GM19438 (cell line): ENCODE results near the gene SMAD5.

Experiments used
- ATAC-seq: cut with Tn5 transposase; IDR thresholded peaks from one replicate; pipeline ENCODE4 v1.9.1; 2021; ENCODE audit warnings: low read depth; ENCODE audit not compliant: unreplicated experiment

SMAD5 gene

DNA sequence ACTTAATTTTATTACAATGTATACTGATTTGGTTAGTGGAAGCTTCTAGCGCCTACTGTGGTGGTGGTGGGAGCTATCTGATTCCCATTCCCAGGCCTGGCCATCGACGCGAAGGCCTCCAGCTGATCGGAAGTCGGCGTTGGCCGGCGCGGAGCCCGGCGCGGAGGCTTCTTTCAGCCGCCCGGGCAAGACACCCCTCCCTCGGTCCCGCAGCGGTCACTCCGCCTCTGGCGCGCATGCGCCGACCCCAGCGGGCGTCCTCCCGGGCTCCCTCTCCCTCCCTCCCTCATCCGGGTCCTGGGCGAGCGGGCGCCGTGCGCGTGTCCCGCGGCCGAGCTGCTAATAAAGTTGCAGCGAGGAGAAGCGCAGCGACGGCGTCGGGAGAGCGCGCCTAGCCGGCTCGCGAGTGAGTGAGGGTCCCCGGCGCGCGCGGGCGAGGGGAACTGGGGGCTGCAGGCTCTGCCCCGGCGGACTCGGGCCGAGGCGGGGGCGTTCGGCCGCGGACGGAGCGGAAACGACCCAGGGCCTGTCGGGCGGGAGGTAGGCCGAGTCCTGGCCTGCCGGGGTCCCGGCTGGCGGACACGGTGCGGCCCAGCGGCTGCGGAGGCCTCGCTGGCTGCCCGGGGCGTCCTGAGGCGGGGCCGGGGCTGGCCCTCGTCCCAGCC lies at the start of gene SMAD5:
Gene SMAD5 (plus strand): TSS at position 289 of the 665 bp plus-strand sequence. CDS start 20,916 bp downstream, outside the sequence.
- peak; percentile 91 for ATAC-seq

DNA sequence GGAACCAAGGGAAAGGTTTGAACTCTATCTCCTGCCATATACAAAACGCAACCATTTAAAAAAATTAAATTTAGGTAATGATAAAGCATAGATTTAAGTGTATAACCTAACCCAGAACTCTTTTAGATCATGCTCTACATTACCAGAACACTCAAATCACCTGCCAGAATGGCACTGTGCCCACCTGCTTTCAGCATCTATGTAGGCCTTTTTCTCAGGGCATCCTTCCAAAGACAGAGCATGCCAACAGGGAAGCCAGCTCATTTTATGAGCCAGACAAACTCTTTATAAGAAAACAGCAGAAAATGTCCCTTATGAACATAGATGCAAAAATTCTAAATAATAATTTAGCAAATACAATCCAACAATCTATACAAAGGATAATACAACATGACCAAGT lies 47.9 kb upstream of the SMAD5 start:
- ATAC-seq: no peak

DNA sequence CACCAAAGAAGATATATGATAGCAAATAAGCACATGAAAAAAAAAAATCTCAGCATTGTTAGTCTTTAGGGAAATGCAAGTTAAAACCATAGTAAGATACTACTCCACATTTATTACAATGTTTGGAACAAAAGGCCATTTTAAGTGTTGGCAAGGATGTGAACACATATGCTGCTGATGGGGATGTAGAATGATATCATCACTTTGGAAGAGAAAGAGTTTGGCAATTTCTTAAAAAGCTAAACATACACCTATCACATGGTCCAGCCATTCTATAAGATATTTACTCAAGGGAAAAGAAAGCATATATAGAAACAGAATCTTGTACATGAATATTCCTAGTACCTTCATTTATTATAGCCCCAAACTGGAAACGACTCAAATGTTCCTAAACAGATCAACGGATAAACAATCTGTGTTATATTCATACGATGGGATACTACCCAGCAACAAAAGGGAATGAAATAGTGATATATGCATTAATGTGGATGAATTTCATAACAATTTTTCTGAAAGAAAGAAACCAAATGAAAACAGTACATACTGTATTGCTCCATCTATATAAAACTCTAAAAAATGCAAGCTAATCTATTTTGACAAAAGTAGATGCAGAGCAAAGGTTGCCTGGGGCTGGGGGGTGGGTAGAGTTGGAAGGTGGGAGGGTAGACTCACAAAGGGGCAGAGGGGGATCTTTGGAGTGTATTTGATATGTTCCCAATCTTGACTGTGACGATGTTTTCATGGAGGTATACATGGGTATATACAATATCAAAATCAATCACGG lies 45.7 kb upstream of the SMAD5 start:
- no peak for ATAC-seq

DNA sequence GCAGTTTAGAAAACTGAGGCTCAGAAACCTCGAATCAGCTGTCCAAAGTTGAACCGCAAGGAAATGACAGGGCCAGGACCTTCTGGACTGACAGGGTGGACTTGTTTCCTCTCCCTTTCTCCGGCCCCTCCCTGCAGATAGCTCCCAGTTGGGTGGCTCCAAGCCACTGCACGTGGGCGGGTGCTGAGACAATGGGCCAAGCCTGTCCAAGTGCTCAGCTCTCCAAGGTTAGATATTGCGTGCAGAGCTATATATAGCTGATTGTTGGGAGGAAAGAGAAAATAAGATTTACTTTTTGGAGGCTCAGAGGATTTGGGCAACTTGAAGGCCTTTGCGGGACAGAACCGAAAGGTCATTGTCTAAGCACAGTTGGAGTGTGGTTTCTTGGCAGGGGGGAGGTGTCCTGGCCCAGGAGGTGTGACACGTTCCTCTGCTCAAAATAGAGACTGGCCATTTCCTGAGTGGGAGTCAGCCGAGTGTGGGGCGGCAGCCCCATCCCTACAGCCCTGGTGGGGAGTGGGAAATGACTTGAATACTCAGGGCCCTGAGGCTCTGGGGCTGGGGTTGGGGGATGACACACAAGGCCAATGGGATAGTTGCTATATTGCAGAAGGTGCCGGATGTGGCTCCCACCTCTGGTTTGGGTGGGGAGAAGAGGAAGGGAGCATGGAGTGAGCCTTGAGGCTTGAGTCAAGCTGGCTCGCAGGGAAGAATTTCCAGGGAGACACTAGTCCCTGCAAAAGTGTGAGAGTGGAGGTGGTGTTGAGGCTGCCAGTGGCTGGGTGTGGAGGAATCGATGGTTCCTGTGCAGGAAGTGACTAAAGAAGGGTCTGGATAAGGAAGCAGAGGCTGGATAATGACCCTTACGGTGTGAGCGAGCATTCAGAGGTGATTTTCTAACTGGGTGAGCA lies 44.4 kb upstream of the SMAD5 start:
- ATAC-seq: no peak

DNA sequence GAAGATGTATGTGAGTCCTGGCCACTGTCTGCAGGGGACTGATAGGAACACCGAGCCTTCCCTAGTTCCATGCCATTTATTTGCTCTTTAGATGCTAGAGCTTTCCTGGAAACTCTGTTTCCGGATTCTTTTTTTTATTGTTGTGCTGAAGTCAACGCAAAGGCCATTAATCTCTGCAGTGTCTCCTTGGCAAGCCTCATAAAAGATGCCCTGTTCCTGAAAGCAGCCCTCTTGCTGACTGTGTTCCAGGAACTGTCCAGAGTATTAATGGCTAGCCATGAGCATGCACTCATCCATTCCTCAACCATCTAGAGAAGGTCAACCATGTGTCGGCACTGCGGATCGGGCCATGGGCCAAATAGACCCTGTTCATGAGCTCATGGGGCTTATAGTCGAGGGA lies 42.9 kb upstream of the SMAD5 start:
- ATAC-seq: no peak

- ATAC-seq: no peak
Measured at GRCh38 chr5:136090319-136090718, 42.3 kb upstream of the SMAD5 start.

- ATAC-seq: no peak
Measured at GRCh38 chr5:136094189-136094912, 38.3 kb upstream of the SMAD5 start.

DNA sequence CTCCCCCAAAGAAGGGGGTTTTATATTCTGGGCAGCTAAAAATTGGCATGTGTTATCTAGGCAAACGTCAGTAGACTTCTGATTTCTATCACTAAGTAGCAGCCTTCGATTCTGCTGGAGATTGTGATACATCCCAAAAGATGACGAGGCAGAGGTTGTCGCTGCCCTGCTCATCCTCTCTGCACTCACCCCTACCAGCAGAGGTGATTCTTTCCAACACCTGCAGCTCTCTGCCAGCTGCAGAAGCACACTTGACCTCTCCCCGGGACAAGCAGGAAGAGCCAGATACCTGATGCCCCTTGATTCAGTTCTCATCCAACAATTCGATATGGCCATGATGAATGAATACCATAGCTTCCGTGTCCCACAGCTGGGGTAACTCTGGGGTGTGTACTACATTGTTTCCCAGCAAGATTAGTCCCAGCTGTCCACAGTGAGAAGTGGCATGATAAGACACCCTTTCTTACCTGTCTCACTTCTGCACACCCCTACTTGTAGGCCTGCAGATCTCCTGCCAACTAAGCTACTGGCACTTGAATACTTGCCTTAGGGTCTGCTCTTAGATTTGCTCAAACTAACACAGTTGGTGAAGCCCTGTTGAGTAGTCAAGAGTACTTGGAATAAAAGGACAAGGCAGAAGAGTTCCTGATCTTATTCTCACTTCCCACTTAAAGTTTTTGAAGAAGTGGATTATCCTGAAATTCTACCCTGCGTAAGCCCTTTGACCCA lies 37.6 kb upstream of the SMAD5 start:
- ATAC-seq: no peak

GRCh38 chr5:136098176-136098575 lies 34.5 kb upstream of the SMAD5 start:
- no peak for ATAC-seq

- ATAC-seq: no peak
Measured at GRCh38 chr5:136099870-136100269, 32.8 kb upstream of the SMAD5 start.

- no peak for ATAC-seq
Measured at GRCh38 chr5:136101884-136102283, 30.8 kb upstream of the SMAD5 start.

- peak; percentile 85 for ATAC-seq
Measured at GRCh38 chr5:136103118-136103517, 29.5 kb upstream of the SMAD5 start.

- ATAC-seq: no peak
Measured at GRCh38 chr5:136104306-136104965, 28.2 kb upstream of the SMAD5 start.

- ATAC-seq: no peak
Measured at GRCh38 chr5:136106351-136107031, 26.2 kb upstream of the SMAD5 start.

- ATAC-seq: no peak
Measured at GRCh38 chr5:136108180-136108611, 24.4 kb upstream of the SMAD5 start.

DNA sequence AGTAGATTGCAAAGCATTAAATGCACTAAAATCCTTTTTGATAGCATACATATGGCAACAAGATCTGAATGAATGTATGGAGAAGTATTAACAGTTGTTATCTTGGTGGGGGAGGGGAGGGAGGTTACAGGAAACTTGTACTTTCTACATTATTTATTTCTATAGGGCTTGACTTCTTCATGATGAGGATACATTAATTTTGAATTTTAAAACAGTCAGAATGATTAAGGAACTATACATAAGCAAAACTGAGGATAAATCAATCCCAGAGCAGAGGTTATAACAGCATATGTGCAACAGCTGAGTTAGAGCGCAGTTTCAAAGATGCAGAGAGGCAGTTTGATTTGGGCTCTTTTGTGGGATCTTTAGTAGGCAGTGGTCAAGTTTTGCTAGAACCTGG lies 23.9 kb upstream of the SMAD5 start:
- ATAC-seq: no peak

DNA sequence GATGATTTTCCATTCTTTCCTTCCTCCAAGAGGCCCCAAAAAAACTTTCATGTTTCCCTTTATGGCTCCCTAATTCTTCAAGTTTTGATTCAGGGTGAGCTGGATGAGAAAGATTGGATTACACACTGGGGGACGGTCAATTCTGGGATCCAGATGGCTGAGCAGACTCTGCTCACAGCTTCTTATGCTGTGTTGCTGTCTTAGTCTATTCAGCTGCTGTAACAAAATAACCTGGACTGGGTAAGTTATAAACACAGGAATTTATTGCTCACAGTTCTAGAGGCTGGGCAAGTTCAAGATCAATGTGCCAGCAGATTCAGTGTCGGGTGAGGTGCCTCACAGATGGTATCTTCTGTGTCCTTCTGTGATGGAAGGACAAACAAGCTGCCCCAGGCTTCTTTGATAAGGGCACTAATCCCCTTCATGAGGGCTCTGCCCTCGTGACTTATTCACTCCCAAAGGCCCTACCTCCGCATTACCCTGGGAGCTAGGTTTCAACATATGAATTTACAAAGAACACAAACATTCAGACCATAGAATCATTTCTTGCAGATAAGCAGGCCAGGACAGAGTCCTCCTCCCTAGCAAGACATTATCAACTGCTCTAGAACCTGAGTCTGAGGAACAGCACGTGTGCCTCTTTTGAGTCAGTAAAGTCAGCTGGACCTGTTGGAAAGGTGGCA lies 23.1 kb upstream of the SMAD5 start:
- ATAC-seq: no peak

- no peak for ATAC-seq
Measured at GRCh38 chr5:136113606-136114005, 19.0 kb upstream of the SMAD5 start.
